ENCODE data around the gene MPL. TPM values are rescaled to one million over a fixed set of nuclear protein-coding genes. Genes with fewer than 3 reads are reported as not detected.

MPL gene
- total and polyA plus RNA-seq, 10 of the 15 experiments (the other 5 are each of a cell fraction or from before 2014, with no cell fraction given), result not detected

DNA sequence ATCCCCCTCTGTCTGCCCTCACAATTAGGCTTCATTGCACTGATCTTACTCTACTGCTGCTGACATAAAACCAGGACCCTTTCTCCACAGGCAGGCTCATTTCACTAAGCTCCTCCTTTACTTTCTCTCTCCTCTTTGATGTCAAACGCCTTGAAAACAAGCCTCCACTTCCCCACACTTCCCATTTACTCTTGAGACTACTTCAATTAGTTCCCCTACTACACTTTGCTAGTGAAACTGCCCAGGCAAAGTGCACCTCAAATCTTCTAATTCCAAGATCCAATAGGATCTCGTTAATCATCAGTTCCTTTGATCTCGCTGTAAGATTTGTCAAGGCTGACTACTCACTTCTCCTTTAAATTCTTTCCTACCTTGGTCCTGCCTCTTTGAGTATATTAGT is 15.3 kb downstream of the MPL start:
- no peak overlapping the region for H2AFZ ChIP-seq (ENCODE audit: control insufficient read depth, low read depth, low read length)
- WGBS (ENCODE audit: insufficient coverage, insufficient replicate concordance, low lambda C conversion rate, missing lambda C conversion rate), result 70% methylated on average over 3 of the region's 3 CpGs
- no peak for DNase-seq (ENCODE audit: low read depth, low spot score)
- ChIA-PET CTCF (interaction anchor here (1.2 to 1.6 kb wide), 2 partner anchors 13 to 15 kb away, joined by 3 read pairs; partner anchors contain the start of gene ELOVL1), SMC1A (ENCODE audit: uncharacterized antibody, unreplicated experiment) (interaction anchor here (2.4 kb wide), 1 partner anchor 113 kb away, joined by 11 read pairs; no protein-coding TSS in a partner anchor), RAD21 (ENCODE audit: unreplicated experiment) (interaction anchor here (2.2 kb wide), 1 partner anchor 114 kb away, joined by 6 read pairs; no protein-coding TSS in a partner anchor), POLR2A (no interaction called here)
- intact Hi-C loops (cut with micrococcal nuclease; ENCODE audit: unreplicated experiment) (no loop called here), in situ Hi-C loops (cut with MboI) (no loop called here)
- no peak for FAIRE-seq
- no peaks in the 10 kb centered on the region for H4K20me1 ChIP-seq (ENCODE audit: control insufficient read depth, insufficient read depth)
- TF ChIP-seq RAD51 (IDR thresholded peaks at IDR 0.05) (no peak), JUNB (IDR thresholded peaks at IDR 0.05) (no peak), KLF5 (IDR thresholded peaks at IDR 0.05; ENCODE audit: partially characterized antibody) (no peak)
- no peaks in the 10 kb centered on the region for H3K36me3 ChIP-seq (ENCODE audit: control insufficient read depth in 2 of 2, insufficient read depth in 2 of 2, low read length in 1 of 2)
- ATAC-seq, result no peak
- H3K4me3 ChIP-seq, result no peak overlapping the region
- no peak overlapping the region for H3K9ac ChIP-seq (ENCODE audit: control insufficient read depth, insufficient read depth, low read length)
- H3K9me3 ChIP-seq (replicated peaks; ENCODE audit: control insufficient read depth, insufficient read depth, low read length), result no peaks in the 10 kb centered on the region
- BruUV-seq (replicated peaks), result no TSS peak
- no peaks in the 10 kb centered on the region for H3K4me1 ChIP-seq (ENCODE audit: control insufficient read depth, insufficient read depth, low read length)
- H3K27ac ChIP-seq (ENCODE audit: control insufficient read depth, insufficient read depth), result no peak overlapping the region
- H3K4me2 ChIP-seq (ENCODE audit: control insufficient read depth, insufficient read depth), result no peak overlapping the region
- peaks cover 1% of the 10 kb centered on the region; the same call in 1 of the 2 replicates for H3K79me2 ChIP-seq (ENCODE audit: control insufficient read depth, insufficient read depth, low read length)
- no peaks in the 10 kb centered on the region for H3K27me3 ChIP-seq (replicated peaks in 1 of 2; ENCODE audit: control insufficient read depth in 2 of 2, insufficient read depth in 2 of 2, low read length in 1 of 2)

DNA sequence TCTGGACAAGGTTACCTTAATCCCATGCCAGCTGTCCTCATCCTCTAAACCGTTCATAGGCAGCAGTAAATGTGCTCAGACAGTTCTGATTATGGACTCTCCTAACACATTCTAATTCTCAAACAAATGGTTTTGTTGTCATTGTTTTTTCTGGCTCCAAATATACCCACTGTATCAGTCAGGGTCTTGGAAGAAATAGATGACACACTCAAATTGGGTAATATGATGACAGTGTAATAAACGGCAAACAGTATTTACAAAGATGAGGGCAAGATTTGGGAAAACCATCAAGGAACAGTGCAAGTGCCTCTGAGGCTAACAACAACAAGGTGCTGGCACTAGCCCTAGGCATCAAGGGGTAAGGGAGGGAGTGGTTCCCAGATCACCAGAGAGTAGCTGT is 16.9 kb downstream of the MPL start:
- H3K27ac ChIP-seq (ENCODE audit: control insufficient read depth, insufficient read depth), result no peak overlapping the region
- RAD21 ChIA-PET (ENCODE audit: unreplicated experiment), result interaction anchor here (2.2 kb wide), 1 partner anchor 115 kb away, joined by 6 read pairs; no protein-coding TSS in a partner anchor
- FAIRE-seq, result no peak
- H3K4me1 ChIP-seq (ENCODE audit: control insufficient read depth, insufficient read depth, low read length), result no peaks in the 10 kb centered on the region
- no peak overlapping the region for H2AFZ ChIP-seq (ENCODE audit: control insufficient read depth, low read depth, low read length)
- TF ChIP-seq NRF1 (conservative IDR thresholded peaks at IDR 0.05; ENCODE audit: low read depth, low read length), result no peak
- no peak for TF ChIP-seq EED (IDR thresholded peaks at IDR 0.05; ENCODE audit: low read depth)
- TF ChIP-seq RBBP5 (conservative IDR thresholded peaks at IDR 0.05), result no peak
- no peak overlapping the region for H3K4me2 ChIP-seq (ENCODE audit: control insufficient read depth, insufficient read depth)
- in situ Hi-C loops (cut with MboI) (no loop called here), intact Hi-C loops (cut with micrococcal nuclease; ENCODE audit: unreplicated experiment) (no loop called here)
- CTCF ChIA-PET, result interaction anchor here (1.1 to 1.6 kb wide), 5 partner anchors 10 to 127 kb away, joined by 3 to 5 read pairs (median 3); no protein-coding TSS in a partner anchor
- H3K9ac ChIP-seq (ENCODE audit: control insufficient read depth, insufficient read depth, low read length), result no peak overlapping the region
- WGBS (ENCODE audit: insufficient coverage, insufficient replicate concordance, low lambda C conversion rate, missing lambda C conversion rate), result 46% methylated on average over 2 of the region's 2 CpGs
- no TSS peak for BruUV-seq (replicated peaks)
- no peak overlapping the region for H3K4me3 ChIP-seq
- peaks cover 12% of the 10 kb centered on the region for H3K79me2 ChIP-seq (ENCODE audit: control insufficient read depth, insufficient read depth, low read length)
- ATAC-seq, result no peak
- no peaks in the 10 kb centered on the region for H4K20me1 ChIP-seq (ENCODE audit: control insufficient read depth, insufficient read depth)
- SMC1A ChIA-PET (ENCODE audit: uncharacterized antibody, unreplicated experiment), result interaction anchor here (1.1 to 2.4 kb wide), 2 partner anchors 115 to 128 kb away, joined by 4 to 11 read pairs; no protein-coding TSS in a partner anchor
- no peaks in the 10 kb centered on the region for H3K27me3 ChIP-seq (replicated peaks in 1 of 2; ENCODE audit: control insufficient read depth in 2 of 2, insufficient read depth in 2 of 2, low read length in 1 of 2)
- DNase-seq (ENCODE audit: low read depth, low spot score), result no peak
- POLR2A ChIA-PET, result no interaction called here
- H3K9me3 ChIP-seq (replicated peaks; ENCODE audit: control insufficient read depth, insufficient read depth, low read length), result no peaks in the 10 kb centered on the region
- no peaks in the 10 kb centered on the region for H3K36me3 ChIP-seq (ENCODE audit: control insufficient read depth in 2 of 2, insufficient read depth in 2 of 2, low read length in 1 of 2)

Measured in GM12878 (cell line).